ENCODE measurements around the gene PTS. TPM values are rescaled to one million over a fixed set of nuclear protein-coding genes. Genes with fewer than 3 reads are reported as not detected.
A peak's percentile ranks its signal among the peaks of the same experiment; 100 is the strongest.

PTS gene
- total RNA-seq, 4 donors from 2014 or later = 23.4 to 81.5 (median 38.5) TPM

DNA sequence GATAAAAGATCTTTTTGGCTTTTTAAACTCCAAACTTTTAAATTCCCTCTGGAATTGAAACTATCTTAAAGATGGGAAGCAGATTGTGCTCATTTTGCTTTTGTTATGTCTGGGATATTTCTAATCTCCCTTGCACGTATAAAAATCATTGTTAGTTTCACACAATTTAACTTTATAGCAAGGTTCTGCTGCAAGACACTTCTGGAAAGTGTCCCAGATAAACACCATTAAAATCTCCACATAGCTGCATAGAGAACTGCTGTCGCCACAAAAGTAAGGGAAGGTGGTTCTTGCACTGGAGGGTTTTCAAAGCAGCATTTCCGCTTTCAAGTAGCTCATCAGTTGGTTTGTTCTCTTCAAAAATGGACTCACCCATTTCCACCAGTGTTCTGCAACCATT lies 11.8 kb downstream of the PTS start:
- H3K4me1 ChIP-seq = no peaks in the 10 kb centered on the region
- intact Hi-C loops (cut with DNase I; ENCODE audit: low total_unique reads) (no loop called here), in situ Hi-C loops (cut with MboI; ENCODE audit: low sequenced_read_pairs in 4 of 4) (no loop called here)
- DNase-seq (no peak), ATAC-seq (no peak)
- TF ChIP-seq, protein P1, sequence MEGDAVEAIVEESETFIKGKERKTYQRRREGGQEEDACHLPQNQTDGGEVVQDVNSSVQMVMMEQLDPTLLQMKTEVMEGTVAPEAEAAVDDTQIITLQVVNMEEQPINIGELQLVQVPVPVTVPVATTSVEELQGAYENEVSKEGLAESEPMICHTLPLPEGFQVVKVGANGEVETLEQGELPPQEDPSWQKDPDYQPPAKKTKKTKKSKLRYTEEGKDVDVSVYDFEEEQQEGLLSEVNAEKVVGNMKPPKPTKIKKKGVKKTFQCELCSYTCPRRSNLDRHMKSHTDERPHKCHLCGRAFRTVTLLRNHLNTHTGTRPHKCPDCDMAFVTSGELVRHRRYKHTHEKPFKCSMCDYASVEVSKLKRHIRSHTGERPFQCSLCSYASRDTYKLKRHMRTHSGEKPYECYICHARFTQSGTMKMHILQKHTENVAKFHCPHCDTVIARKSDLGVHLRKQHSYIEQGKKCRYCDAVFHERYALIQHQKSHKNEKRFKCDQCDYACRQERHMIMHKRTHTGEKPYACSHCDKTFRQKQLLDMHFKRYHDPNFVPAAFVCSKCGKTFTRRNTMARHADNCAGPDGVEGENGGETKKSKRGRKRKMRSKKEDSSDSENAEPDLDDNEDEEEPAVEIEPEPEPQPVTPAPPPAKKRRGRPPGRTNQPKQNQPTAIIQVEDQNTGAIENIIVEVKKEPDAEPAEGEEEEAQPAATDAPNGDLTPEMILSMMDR (IDR thresholded peaks at IDR 0.05 in 4 of 5, conservative IDR thresholded peaks at IDR 0.05 in 1 of 5) = no peak
- no peak for TF ChIP-seq POLR2A (IDR thresholded peaks at IDR 0.05)
- no peaks in the 10 kb centered on the region for H3K27me3 ChIP-seq
- H3K36me3 ChIP-seq = peaks cover 0 to 54% of the 10 kb centered on the region in 2 donors
- H3K9me3 ChIP-seq = no peaks in the 10 kb centered on the region
- H3K27ac ChIP-seq = no peak overlapping the region
- H3K4me3 ChIP-seq = no peak overlapping the region

DNA sequence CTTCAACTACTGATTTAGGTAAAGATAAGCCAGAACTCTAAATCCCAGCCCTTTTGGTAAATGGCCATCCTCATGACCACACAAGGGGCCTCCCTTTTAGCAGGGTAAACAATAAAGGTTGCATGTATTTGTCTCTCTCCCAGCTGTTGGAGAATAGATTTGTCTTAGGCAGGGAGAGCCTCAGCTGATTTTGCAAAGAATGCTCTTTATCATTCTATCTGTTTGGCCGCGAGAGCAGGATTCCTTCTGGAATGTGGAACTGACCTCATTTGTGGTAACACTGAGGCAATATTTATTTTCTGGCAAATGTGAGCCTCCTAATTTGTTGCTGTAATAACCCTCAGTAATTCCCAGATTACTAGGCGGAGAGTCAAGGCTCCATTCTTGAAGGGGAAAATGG lies 15.3 kb downstream of the PTS start:
- Histone ChIP-seq H3K4me1 (no peaks in the 10 kb centered on the region), H3K27me3 (no peaks in the 10 kb centered on the region), H3K4me3 (no peak overlapping the region), H3K27ac (no peak overlapping the region), H3K9me3 (no peaks in the 10 kb centered on the region), H3K36me3 (peaks cover 0 to 21% of the 10 kb centered on the region in 2 donors)
- in situ Hi-C loops (cut with MboI; ENCODE audit: low sequenced_read_pairs in 4 of 4) (no loop called here), intact Hi-C loops (cut with DNase I; ENCODE audit: low total_unique reads) (no loop called here)
- ATAC-seq (peak in 1 of 2 donors; percentile 42), DNase-seq (no peak)
- TF ChIP-seq, protein P1 (IDR thresholded peaks at IDR 0.05 in 4 of 5, conservative IDR thresholded peaks at IDR 0.05 in 1 of 5) = no peak
- no peak for TF ChIP-seq POLR2A (IDR thresholded peaks at IDR 0.05)

GRCh38 chr11:112247201-112247600 lies 21.0 kb downstream of the PTS start:
- no peak overlapping the region for H3K27ac ChIP-seq
- no peaks in the 10 kb centered on the region for H3K36me3 ChIP-seq
- peak in 1 of 2 donors; percentile 33 for ATAC-seq
- peaks cover 0 to 9% of the 10 kb centered on the region in 2 donors for H3K4me1 ChIP-seq
- in situ Hi-C loops (cut with MboI; ENCODE audit: low sequenced_read_pairs in 4 of 4) = no loop called here
- intact Hi-C loops (cut with DNase I; ENCODE audit: low total_unique reads) = no loop called here
- TF ChIP-seq, protein P1 (IDR thresholded peaks at IDR 0.05 in 4 of 5, conservative IDR thresholded peaks at IDR 0.05 in 1 of 5) = no peak
- no peak for TF ChIP-seq POLR2A (IDR thresholded peaks at IDR 0.05)
- DNase-seq = no peak
- H3K27me3 ChIP-seq = no peaks in the 10 kb centered on the region
- H3K9me3 ChIP-seq = no peaks in the 10 kb centered on the region
- no peak overlapping the region for H3K4me3 ChIP-seq

DNA sequence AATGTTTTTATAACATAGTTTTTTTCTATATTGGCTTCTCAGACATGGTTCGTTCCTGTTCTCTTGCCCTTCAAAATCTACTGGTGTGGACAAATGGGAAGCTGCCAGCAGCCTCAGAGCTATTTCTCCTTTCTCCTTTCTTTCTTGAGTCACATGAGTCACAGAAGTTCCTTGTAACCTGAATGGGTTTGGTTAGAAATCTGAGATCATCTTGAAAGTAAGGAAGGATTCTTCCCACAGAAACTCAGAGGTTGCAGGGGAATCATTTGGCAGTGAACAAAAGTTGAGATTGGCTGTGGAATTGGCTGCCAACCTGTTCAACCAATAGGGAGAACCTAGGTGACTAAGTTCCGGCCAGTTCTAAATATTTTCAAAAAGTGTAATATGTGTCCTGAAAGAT lies 22.0 kb downstream of the PTS start:
- H3K9me3 ChIP-seq = no peaks in the 10 kb centered on the region
- in situ Hi-C loops (cut with MboI; ENCODE audit: low sequenced_read_pairs in 4 of 4) = no loop called here
- no peaks in the 10 kb centered on the region for H3K27me3 ChIP-seq
- DNase-seq (no peak), ATAC-seq (no peak)
- peaks cover 0 to 9% of the 10 kb centered on the region in 2 donors for H3K4me1 ChIP-seq
- intact Hi-C loops (cut with DNase I; ENCODE audit: low total_unique reads) = no loop called here
- no peak overlapping the region for H3K27ac ChIP-seq
- no peak for TF ChIP-seq POLR2A (IDR thresholded peaks at IDR 0.05)
- TF ChIP-seq, protein P1 (IDR thresholded peaks at IDR 0.05 in 4 of 5, conservative IDR thresholded peaks at IDR 0.05 in 1 of 5) = no peak
- no peaks in the 10 kb centered on the region for H3K36me3 ChIP-seq
- no peak overlapping the region for H3K4me3 ChIP-seq
